HepG2 (cell line): ENCODE data around the gene ZBTB14. TPM values are rescaled to one million over a fixed set of nuclear protein-coding genes. Genes with fewer than 3 reads are reported as not detected.

ENCODE experiments used
- ATAC-seq: fragments of 200-7000 bp; cut with Tn5 transposase; 3 replicates; pipeline ENCODE4 v1.9.1; 2020; ENCODE audit warnings: mild to moderate bottlenecking, moderate library complexity
- BruUV-seq: library from RNA; stranded (reverse); fragments of 400-500 nt; replicated peaks from 2 replicates; lab custom pipeline; 2021; lab: Mats Ljungman, UMichigan
- CTCF ChIA-PET: fragments of 300-600 bp; formaldehyde crosslinking; extraction: SDS; loops from one replicate; lab custom pipeline; 2021; ENCODE audit warnings: low total read pairs, inconsistent platforms, low intra/inter-chr PET ratio; lab: Yijun Ruan, JAX
- POLR2A ChIA-PET: fragments of 350-600 bp; sonication (Branson Sonifier 250); formaldehyde crosslinking; loops from one replicate; lab custom pipeline; 2020; ENCODE audit warnings: antibody characterized with exemption, inconsistent platforms; lab: Yijun Ruan, JAX
- DNase-seq: peaks from one replicate; pipeline ENCODE4 v3.0.0-alpha.2; 2015; ENCODE audit warnings: low spot score
- FAIRE-seq: peaks from 3 replicates; lab custom pipeline; 2011; peaks lifted over from hg19 to GRCh38; lab: Jason Lieb, UNC
- H2AFZ ChIP-seq: one replicate; pipeline ENCODE4 v1.6.1; 2011; ENCODE audit warnings: low read length, inconsistent platforms
- H3K27ac ChIP-seq: fragments of 300-600 bp; 3 replicates; pipeline ENCODE4 v1.8.0; 2011; ENCODE audit warnings: mixed run types, mild to moderate bottlenecking, mixed read lengths, low read length, inconsistent platforms; ENCODE audit not compliant: insufficient read depth; ENCODE audit errors: extremely low read length
- H3K27me3 ChIP-seq, 2 experiments: fragments of 200-600 bp in 1 of 2; 2 replicates in 1 of 2; 3 replicates in 1 of 2; pipeline versions ENCODE4 v1.6.0 to v1.8.0; 2011; ENCODE audit warnings: low read length in 2 of 2, mild to moderate bottlenecking in 2 of 2, moderate library complexity in 2 of 2, inconsistent platforms in 1 of 2; ENCODE audit not compliant: insufficient read depth in 2 of 2, control insufficient read depth in 1 of 2
- H3K36me3 ChIP-seq, 2 experiments: fragments of 200-600 bp in 1 of 2; replicated peaks in 1 of 2; 2 replicates in 1 of 2; 3 replicates in 1 of 2; pipeline versions ENCODE4 v1.5.1 to v1.8.0; 2011; ENCODE audit warnings: low read length in 2 of 2, inconsistent platforms in 1 of 2; ENCODE audit not compliant: insufficient read depth in 2 of 2, control insufficient read depth in 1 of 2
- H3K4me1 ChIP-seq: 2 replicates; pipeline ENCODE4 v1.5.1; 2012; ENCODE audit warnings: low read length, inconsistent platforms; ENCODE audit not compliant: insufficient read depth
- H3K4me2 ChIP-seq: 2 replicates; pipeline ENCODE4 v1.6.0; 2011; ENCODE audit warnings: low read depth, low read length, inconsistent platforms
- H3K4me3 ChIP-seq, 3 experiments: fragments of 200-600 bp in 1 of 3; sonication (generic), shearing (Covaris generic) in 1 of 3; replicated peaks in 1 of 3; 2 replicates each; pipeline ENCODE4 v1.5.1; 2011 to 2016; ENCODE audit warnings: low read length in 3 of 3, inconsistent platforms in 2 of 3, low read depth in 2 of 3, mild to moderate bottlenecking in 2 of 3, control low read depth in 1 of 3, mixed read lengths in 1 of 3; ENCODE audit not compliant: insufficient read depth in 1 of 3
- H3K79me2 ChIP-seq: one replicate; pipeline ENCODE4 v1.6.1; 2011; ENCODE audit warnings: low read length, inconsistent platforms; ENCODE audit not compliant: insufficient read depth
- H3K9ac ChIP-seq: 2 replicates; pipeline ENCODE4 v1.6.0; 2011; ENCODE audit warnings: mild to moderate bottlenecking, low read depth, low read length, inconsistent platforms; ENCODE audit not compliant: insufficient read depth
- H3K9me3 ChIP-seq: 2 replicates; pipeline ENCODE4 v1.5.1; 2012; ENCODE audit warnings: mild to moderate bottlenecking, low read length
- H4K20me1 ChIP-seq: 2 replicates; pipeline ENCODE4 v1.6.0; 2011; ENCODE audit warnings: inconsistent platforms, mild to moderate bottlenecking, low read length, moderate library complexity; ENCODE audit not compliant: insufficient read depth
- ATF5 ChIP-seq: sonication (generic); formaldehyde crosslinking; IDR thresholded peaks from 2 replicates; pipeline ENCODE4 v1.4.0; 2020; ENCODE audit warnings: mild to moderate bottlenecking, low read depth, missing genetic modification reagents
- CHCHD3 ChIP-seq: sonication (generic); formaldehyde crosslinking; IDR thresholded peaks from 2 replicates; pipeline ENCODE4 v1.8.0; 2022; ENCODE audit warnings: mild to moderate bottlenecking, missing genetic modification reagents, moderate library complexity
- ELF1 ChIP-seq: sonication (generic); formaldehyde crosslinking; IDR thresholded peaks from 2 replicates; pipeline ENCODE4 v1.4.0; 2020; ENCODE audit warnings: missing genetic modification reagents
- HNF1A ChIP-seq, 2 experiments: sonication (generic) in 1 of 2; formaldehyde crosslinking in 1 of 2; IDR thresholded peaks; 2 replicates each; pipeline versions ENCODE4 v1.4.0 to v1.6.1; 2016 to 2020; ENCODE audit warnings: borderline replicate concordance in 1 of 2, low read depth in 1 of 2, mild to moderate bottlenecking in 1 of 2, missing genetic modification reagents in 1 of 2
- HNF4G ChIP-seq, 2 experiments: sonication (generic) in 1 of 2; formaldehyde crosslinking in 1 of 2; IDR thresholded peaks; 2 replicates each; pipeline versions ENCODE4 v1.4.0 to v1.6.1; 2011 to 2020; ENCODE audit warnings: borderline replicate concordance in 2 of 2, low read depth in 2 of 2, mild to moderate bottlenecking in 2 of 2, low read length in 1 of 2, missing genetic modification reagents in 1 of 2, moderate library complexity in 1 of 2
- JARID2 ChIP-seq: sonication (generic); formaldehyde crosslinking; IDR thresholded peaks from 2 replicates; pipeline ENCODE4 v1.8.1; 2023; ENCODE audit warnings: missing genetic modification reagents, inconsistent platforms; ENCODE audit not compliant: insufficient replicate concordance
- KAT7 ChIP-seq: IDR thresholded peaks from 2 replicates; pipeline ENCODE4 v1.6.1; 2018; ENCODE audit warnings: borderline replicate concordance, missing compliant biosample characterization
- KMT2A ChIP-seq: sonication (generic); formaldehyde crosslinking; IDR thresholded peaks from 2 replicates; pipeline ENCODE4 v1.4.0; 2020; ENCODE audit warnings: missing genetic modification reagents
- MTA1 ChIP-seq: sonication (generic); formaldehyde crosslinking; IDR thresholded peaks from 2 replicates; pipeline ENCODE4 v1.4.0; 2020; ENCODE audit warnings: missing genetic modification reagents, mild to moderate bottlenecking, borderline replicate concordance
- POLR2A ChIP-seq, 2 experiments: IDR thresholded peaks; 2 replicates each; pipeline ENCODE4 v1.6.1; 2011; ENCODE audit warnings: low read depth in 2 of 2, low read length in 2 of 2, mild to moderate bottlenecking in 1 of 2, moderate library complexity in 1 of 2; ENCODE audit not compliant: insufficient read depth in 1 of 2
- SP1 ChIP-seq, 2 experiments: fragments of 450-650 bp in 1 of 2; sonication (generic) in 1 of 2; formaldehyde crosslinking in 1 of 2; IDR thresholded peaks; 2 replicates each; pipeline versions ENCODE4 v1.4.0 to v1.6.1; 2016 to 2020; ENCODE audit warnings: missing genetic modification reagents in 1 of 2
- TOPORS ChIP-seq: sonication (generic); formaldehyde crosslinking; IDR thresholded peaks from 2 replicates; pipeline ENCODE4 v1.8.0; 2023; ENCODE audit warnings: mild to moderate bottlenecking, missing genetic modification reagents
- U2AF1 ChIP-seq: fragments of 200-400 bp; formaldehyde crosslinking; optimal IDR thresholded peaks from 2 replicates; pipeline ENCODE3; 2017; ENCODE audit warnings: mild to moderate bottlenecking, low read depth, low read length
- ZMYM3 ChIP-seq: sonication (generic); formaldehyde crosslinking; IDR thresholded peaks from 2 replicates; pipeline ENCODE4 v1.5.1; 2020; ENCODE audit warnings: mild to moderate bottlenecking, missing genetic modification reagents
- ZMYM4 ChIP-seq: sonication (generic); formaldehyde crosslinking; IDR thresholded peaks from 2 replicates; pipeline ENCODE4 v1.8.1; 2023; ENCODE audit warnings: mild to moderate bottlenecking, missing genetic modification reagents
- ZNF263 ChIP-seq: sonication (generic); formaldehyde crosslinking; IDR thresholded peaks from 2 replicates; pipeline ENCODE4 v1.4.0; 2020; ENCODE audit warnings: missing genetic modification reagents
- ZNF335 ChIP-seq: sonication (generic); formaldehyde crosslinking; IDR thresholded peaks from 2 replicates; pipeline ENCODE4 v1.4.0; 2020; ENCODE audit warnings: missing genetic modification reagents
- ZNF589 ChIP-seq: sonication (generic); formaldehyde crosslinking; conservative IDR thresholded peaks from 2 replicates; pipeline ENCODE4 v1.8.0; 2022; ENCODE audit warnings: mild to moderate bottlenecking, moderate library complexity, missing genetic modification reagents
- ZNF749 ChIP-seq: sonication (generic); formaldehyde crosslinking; IDR thresholded peaks from 2 replicates; pipeline ENCODE4 v1.8.0; 2022; ENCODE audit warnings: mild to moderate bottlenecking, missing genetic modification reagents, moderate library complexity, borderline replicate concordance
- WGBS: methylation state at CpG from one replicate; pipeline ENCODE4 v1.1.6; 2017; ENCODE audit warnings: low lambda C conversion rate; 5-methylcytosine and 5-hydroxymethylcytosine counted together
- in situ Hi-C: cut with HindIII; loops from 2 replicates; pipeline ENCODE4 v1.10.0; 2017; ENCODE audit warnings: low pct_unique_long_range_greater_than_20kb; ENCODE audit not compliant: extremely low pct_ligation_motif_present
- intact Hi-C: fragments of 100-400 bp; cut with micrococcal nuclease; formaldehyde crosslinking; loops from one replicate; pipeline ENCODE4 v1.10.0; 2022; ENCODE audit not compliant: unreplicated experiment
- polyA plus RNA-seq, 8 experiments: library from polyadenylated mRNA; depleted of rRNA in 3 of 8; stranded (reverse) in 7 of 8; unstranded in 1 of 8; fragments of >200 nt; fragmentation: Illumina TruSeq in 4 of 8; extraction: Trizol in 4 of 8; gene quantifications; 2 replicates each; pipeline versions ENCODE4 v1.2.1 to v1.2.3, GENCODE V29; 2011 to 2016; ENCODE audit warnings: low read depth in 4 of 8, missing spikeins in 1 of 8, mixed read lengths in 1 of 8; ENCODE audit not compliant: insufficient read depth in 1 of 8
- total RNA-seq, 5 experiments: library from RNA; depleted of rRNA; stranded (reverse); fragments of >200 nt; fragmentation: Illumina TruSeq; extraction: Trizol; gene quantifications; 2 replicates each; pipeline ENCODE4 v1.2.3, GENCODE V29; 2016; ENCODE audit warnings: low read depth in 1 of 5

The ZBTB14 gene
- total and polyA plus RNA-seq, 2 of the 13 experiments (the other 11 are each of a cell fraction or from before 2014, with no cell fraction given) = 8.0 to 14.4 TPM

GRCh38 chr18:5294113-5294456 lies 1.4 kb downstream of the ZBTB14 start:
- no peaks in the 10 kb centered on the region for H3K9me3 ChIP-seq
- FAIRE-seq = no peak
- no peaks in the 10 kb centered on the region for H4K20me1 ChIP-seq
- H3K4me2 ChIP-seq = peak overlapping the region; percentile 93
- no peak for ATAC-seq
- 89% methylated on average over 5 of the region's 5 CpGs for WGBS
- H3K36me3 ChIP-seq = peaks cover 6 to 21% of the 10 kb centered on the region in 2 experiments; a peak in 3 of 5 replicates
- TSS peak; percentile 39 for BruUV-seq
- DNase-seq = no peak
- POLR2A ChIA-PET = interaction anchor here (1.4 to 4.7 kb wide), 4 partner anchors 10 to 57 kb away, joined by 12 to 82 read pairs (median 20); no protein-coding TSS in a partner anchor
- no peak overlapping the region for H2AFZ ChIP-seq
- in situ Hi-C loops = loop anchor here (5.0 kb wide), 1 partner anchor 57 kb away; no protein-coding TSS in a partner anchor
- peak overlapping the region; percentile 89 for H3K9ac ChIP-seq
- intact Hi-C loops = loop anchor here (1.0 kb wide), 1 partner anchor 56 kb away; no protein-coding TSS in a partner anchor
- H3K27ac ChIP-seq = peak overlapping the region; percentile 98
- TF ChIP-seq ZNF589 (CRISPR knock-in tag) (no peak), HNF4G (IDR thresholded peaks at IDR 0.05; ENCODE audit: borderline replicate concordance, low read depth, low read length) (no peak), HNF4G (CRISPR knock-in tag; IDR thresholded peaks at IDR 0.05; ENCODE audit: borderline replicate concordance, low read depth) (no peak), ZMYM3 (no peak), MTA1 (CRISPR knock-in tag) (no peak), POLR2A (IDR thresholded peaks at IDR 0.05; ENCODE audit: insufficient read depth in 1 of 2, low read depth in 2 of 2, low read length in 2 of 2) (0 out of 4 replicates have a peak, but pooled peaks of 1 of the 2 experiments have one; percentile 4), KAT7 (CRISPR knock-in tag) (0 out of 2 replicates have a peak, but pooled peaks have one; percentile 4), HNF1A (IDR thresholded peaks at IDR 0.05; ENCODE audit: low read depth) (no peak), HNF1A (CRISPR knock-in tag; IDR thresholded peaks at IDR 0.05; ENCODE audit: borderline replicate concordance) (0 out of 2 replicates have a peak, but pooled peaks have one; percentile 11), KMT2A (no peak), ZNF335 (no peak), U2AF1 (no peak), ZNF749 (no peak), JARID2 (CRISPR knock-in tag) (no peak), ZNF263 (CRISPR knock-in tag) (no peak), ZMYM4 (CRISPR knock-in tag) (no peak), ATF5 (CRISPR knock-in tag) (no peak), TOPORS (CRISPR knock-in tag) (0 out of 2 replicates have a peak, but pooled peaks have one; percentile 16), CHCHD3 (CRISPR knock-in tag) (no peak), SP1 (IDR thresholded peaks at IDR 0.05) (no peak), SP1 (CRISPR knock-in tag; IDR thresholded peaks at IDR 0.05) (no peak), ELF1 (CRISPR knock-in tag) (no peak)
- TF ChIP-seq, all 625 proteins: peak for 4
- Histone ChIP-seq H3K4me3 (peak overlapping the region; percentile 71 to 88 (median 87)), H3K79me2 (peaks cover 13% of the 10 kb centered on the region), H3K4me1 (peaks cover 40% of the 10 kb centered on the region), H3K27me3 (no peaks in the 10 kb centered on the region; a peak in 1 of 5 replicates)
- CTCF ChIA-PET = no interaction called here
